NCI-H774 (cell line): ENCODE results near the gene SORBS2.
A peak's percentile ranks its signal among the peaks of the same experiment; 100 is the strongest.

Experiments used
- DNase-seq: peaks from one replicate; lab custom pipeline; 2025; lab: John Stamatoyannopoulos, UW

Gene SORBS2

GRCh38 chr4:185774845-185775680, 36.9 kb downstream of the SORBS2 start:
- no peak for DNase-seq

DNA sequence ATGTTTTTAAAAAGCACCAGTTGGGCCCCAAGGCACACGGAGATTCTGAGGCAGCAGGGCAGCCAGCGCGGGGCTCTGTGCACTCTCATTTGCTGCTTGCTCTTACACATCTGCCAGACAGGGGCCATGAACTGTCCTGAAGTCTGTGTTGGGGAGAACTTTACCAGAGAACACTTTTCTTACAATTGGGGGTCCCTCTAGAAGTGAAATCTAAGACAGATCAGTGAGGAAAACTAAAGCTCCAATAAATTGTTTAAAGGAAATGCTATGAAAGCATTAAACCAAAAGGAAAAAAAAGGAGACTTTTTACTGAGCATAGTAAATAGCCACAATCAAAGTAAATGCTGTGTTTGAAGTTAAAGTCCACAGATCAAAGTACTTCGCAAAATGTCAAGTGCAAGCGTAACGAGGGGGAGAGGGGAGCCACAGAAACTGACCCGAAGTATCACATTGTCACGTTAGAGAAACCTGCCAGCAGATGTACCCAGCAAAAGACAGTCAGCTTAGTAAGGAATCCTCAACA, 37.8 kb downstream of the SORBS2 start:
- no peak for DNase-seq

DNA sequence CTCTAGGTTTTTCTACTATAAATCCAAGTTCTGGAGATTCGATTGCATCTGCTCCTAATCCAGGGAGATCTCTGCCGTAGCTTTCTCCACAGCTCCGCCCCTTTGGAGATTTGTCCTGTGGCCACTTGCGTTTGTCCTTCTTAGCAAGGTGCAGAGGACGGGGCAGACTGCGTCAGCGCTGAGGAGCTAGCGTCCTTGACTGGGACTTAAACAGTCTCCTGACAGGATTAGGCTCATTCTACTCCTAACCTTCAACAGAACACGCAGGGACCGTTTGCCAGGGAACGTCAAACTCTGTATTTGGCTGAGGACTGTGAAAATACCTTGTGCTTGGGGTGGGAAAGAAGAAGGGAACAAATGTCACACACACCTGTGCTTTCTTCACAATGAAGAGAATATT, 38.6 kb downstream of the SORBS2 start:
- DNase-seq, result no peak

DNA sequence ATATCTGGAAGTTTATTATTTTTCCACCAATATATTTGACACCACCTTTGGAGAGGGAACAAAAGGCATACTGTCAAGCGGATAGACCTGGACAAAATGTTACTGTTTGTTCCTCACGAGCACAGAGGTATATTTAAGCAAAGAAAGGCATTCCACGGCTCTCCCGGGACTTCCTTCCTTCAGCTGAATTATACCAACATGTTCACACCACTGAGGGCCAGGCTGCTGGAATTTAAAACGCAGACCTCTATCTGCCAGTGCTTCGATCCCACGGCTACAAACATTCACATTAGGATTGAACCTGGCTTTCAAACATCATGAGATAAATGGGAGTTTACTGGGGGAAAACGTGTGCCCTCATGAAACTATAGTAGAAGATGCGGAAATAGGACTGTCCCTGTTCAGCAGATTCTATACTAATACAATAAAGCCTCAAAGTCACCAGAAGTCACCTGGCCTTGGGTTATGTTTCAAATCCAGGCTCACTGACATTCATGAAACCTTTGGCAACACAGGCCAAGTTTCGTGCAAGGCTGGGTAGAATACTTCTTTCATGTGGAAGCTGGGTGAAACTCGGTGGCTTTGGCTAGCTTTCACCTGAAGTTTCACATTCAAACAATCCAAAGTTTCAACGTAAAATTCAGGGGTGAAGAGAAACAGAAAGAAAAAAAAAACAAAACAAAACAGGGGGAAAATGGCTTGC, 39.5 kb downstream of the SORBS2 start:
- no peak for DNase-seq

GRCh38 chr4:185771711-185772390, 40.1 kb downstream of the SORBS2 start:
- no peak for DNase-seq

- DNase-seq, result no peak
Measured at GRCh38 chr4:185767528-185767927, 44.5 kb downstream of the SORBS2 start.

DNA sequence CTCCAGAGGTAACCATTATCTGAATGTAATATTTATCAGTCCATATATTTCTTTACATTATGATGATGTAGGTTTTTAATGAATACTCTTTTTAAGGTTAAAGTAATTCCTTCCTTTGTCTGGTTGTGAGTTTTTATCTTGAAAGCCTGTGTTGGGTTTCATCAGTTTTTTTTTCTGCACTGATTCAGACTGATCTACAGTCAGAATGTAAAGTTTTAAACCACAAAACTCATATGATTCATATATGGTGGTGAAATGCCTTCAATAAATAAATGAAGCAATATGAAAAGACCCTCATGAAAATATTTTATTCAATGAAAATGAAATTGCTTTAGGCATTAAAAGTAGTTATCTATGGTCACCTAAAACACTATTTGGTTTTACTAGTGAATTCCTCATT, 47.1 kb downstream of the SORBS2 start:
- DNase-seq, result no peak

DNA sequence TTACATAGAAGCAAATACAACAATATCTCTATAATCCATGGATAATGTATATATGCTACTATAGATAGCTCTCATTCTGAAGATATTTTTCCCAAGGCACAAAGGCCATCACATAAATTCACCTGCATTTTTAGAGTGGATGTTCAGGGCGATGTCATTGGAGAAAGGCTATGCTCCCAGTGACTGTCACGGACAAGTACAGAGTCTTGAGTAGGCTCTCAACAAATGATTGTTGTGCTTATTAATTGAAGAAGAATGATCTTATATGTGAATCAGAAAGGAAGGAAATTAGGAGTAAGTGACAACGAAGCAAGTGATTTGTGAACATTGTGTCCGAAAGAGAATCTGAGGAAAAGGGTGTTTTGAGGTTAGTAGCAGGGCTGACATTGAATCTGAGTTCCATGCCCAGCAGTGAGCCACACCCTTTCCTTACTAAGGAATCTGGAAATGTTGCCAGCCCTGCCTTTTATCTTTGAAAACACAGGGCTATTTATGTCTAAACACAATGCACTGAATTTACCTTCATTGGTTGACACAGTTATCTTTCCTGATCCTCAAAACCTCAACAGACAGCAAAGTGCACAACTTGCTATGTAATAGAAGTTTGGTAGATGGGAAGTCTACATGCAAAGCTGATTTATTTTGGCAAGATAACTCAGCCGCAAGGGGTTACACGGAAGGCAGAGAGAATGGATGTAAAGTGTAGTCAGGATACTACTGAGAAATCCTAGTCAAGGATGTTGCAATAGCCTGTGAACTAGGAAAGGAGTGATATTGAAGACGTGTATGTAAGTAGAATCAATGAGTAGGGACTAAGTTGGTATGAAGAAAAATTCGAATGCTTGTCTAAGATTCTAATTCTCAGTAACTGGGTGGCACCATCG, 50.4 kb downstream of the SORBS2 start:
- no peak for DNase-seq

- no peak for DNase-seq
Measured at GRCh38 chr4:185758807-185759206, 53.2 kb downstream of the SORBS2 start.

- no peak for DNase-seq
Measured at GRCh38 chr4:185755451-185755850, 56.5 kb downstream of the SORBS2 start.

- DNase-seq, result no peak
Measured at GRCh38 chr4:185754961-185755360, 57.0 kb downstream of the SORBS2 start.

DNA sequence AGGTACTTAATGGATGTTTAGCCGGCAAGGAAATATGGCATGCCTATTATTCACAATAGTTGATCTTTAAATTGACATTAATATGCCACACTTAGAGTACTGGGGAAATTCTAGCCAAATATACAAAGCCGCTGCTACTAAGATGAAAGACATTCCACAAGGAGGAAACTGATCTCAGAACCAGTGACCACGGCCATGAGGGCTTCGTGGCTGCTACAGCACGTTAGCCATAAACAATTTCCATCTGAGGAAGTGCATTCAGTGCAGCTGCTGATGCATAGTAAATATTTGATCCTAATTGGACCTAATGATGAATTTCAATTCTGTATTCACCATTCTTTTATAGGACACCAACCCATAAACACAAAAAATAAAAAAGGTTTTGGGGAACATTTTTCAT, 59.1 kb downstream of the SORBS2 start:
- DNase-seq, result no peak

- no peak for DNase-seq
Measured at GRCh38 chr4:185749858-185750257, 62.1 kb downstream of the SORBS2 start.

GRCh38 chr4:185748901-185749390, 63.0 kb downstream of the SORBS2 start:
- DNase-seq, result no peak

DNA sequence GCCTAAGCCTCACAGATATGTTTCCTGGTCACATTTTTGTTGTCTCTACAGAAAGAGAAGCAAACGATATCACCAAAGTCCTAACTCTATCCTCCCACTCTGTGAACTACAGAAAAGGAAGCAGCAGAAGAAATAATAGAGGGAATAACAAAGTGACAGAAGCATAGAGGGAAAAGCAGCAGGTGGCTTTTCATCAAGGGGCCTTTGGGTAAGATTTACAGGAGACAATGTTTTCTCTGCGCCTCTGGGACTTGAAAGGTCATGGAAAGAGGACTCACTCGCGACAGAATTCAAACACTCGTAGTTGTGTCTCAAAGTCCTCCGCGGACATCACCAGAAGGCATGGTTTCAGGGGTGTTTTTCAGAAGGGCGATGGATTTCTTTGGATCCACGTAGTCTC, 66.1 kb downstream of the SORBS2 start:
- no peak for DNase-seq

DNA sequence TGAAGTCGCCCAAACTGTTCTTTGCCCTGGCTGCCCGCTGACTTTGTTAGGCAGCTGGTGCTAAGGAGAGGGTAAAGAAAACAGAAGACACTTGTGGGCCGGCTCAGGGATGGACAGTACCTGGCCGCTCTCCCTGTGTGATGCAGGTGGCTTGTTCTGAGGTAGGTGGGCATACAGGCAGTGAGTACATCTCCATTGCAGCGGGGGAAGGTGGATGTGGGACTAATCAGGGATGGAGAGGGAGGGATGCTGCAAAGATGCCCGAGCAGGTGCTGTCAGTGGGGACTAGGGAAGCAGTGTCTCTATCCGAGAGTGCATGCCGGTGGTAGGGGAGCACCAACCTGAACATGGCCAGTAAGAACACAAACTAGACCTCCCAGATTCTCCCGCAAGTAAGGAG, 67.0 kb downstream of the SORBS2 start:
- no peak for DNase-seq

DNA sequence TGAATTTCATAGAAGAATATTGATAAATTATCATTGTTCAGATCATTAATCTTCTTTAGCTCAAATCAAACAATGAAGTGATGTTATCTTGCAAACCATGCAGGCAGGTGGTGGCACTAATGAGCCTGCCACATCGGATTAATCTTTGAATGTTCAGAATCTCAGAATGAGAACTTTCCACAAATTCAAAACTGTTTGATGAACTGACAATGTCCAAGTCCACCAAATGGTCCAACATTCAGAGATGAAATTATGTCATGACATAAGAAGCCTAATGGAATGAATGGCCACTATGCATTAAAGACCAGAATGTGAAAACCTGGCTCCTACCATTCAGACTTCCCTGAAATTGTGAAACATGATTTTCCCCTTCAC, 67.5 kb downstream of the SORBS2 start:
- DNase-seq, result no peak

DNA sequence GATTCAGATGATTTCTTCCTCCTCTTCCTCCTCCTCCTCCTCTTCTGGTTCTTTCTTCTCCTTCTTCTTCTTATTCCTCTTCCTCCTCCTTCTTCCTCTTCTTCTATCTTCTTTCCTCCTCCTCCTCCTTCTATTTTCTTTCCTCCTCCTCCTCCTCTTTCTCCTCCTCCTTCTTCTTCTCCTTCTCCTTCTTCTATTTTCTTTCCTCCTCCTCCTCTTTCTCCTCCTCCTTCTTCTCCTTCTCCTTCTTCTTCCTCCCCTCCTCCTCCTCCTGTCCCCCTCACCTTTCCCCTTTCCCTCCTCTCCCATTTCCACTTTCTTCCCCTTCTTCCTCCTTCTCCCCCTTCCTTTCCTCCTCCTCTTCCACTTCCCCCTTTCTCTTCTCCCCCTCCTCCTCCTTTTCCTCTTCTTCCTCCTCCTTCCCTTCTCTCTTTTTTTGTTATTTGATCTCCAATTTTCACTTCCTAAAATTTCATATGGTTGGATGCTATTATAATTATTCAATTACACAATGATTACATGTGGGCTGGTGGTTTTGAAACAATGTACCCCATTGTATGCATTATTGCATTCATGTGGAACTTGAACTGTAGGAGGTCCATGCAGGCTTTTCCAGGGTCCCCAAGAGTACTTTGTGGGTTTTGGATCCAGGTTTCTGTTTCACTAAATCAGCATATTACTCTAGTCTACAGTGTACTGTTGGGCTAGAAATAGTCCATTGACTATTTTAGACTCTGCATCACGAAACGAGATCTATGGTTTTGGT, 68.1 kb downstream of the SORBS2 start:
- no peak for DNase-seq

GRCh38 chr4:185742766-185743165, 69.2 kb downstream of the SORBS2 start:
- DNase-seq, result peak; percentile 1

DNA sequence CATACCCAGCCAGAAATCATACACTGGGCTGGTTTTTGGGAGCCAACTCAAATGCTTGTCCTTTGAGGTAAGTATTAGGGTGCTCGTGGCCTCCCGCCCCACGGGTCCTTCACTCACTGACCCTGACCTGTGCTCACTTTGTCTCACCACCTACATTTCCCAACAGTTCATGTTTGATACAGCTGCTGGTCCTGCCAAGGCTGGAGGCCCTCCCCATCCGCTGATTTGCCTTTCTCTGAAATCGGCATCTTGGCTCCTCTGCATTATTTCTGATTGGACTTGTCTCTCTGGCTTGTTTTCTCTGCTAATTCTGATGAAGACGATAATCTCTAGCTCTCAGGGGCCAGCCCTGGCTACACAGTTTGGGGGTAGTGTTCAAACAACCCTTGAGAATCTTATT, 70.2 kb downstream of the SORBS2 start:
- DNase-seq, result no peak

DNA sequence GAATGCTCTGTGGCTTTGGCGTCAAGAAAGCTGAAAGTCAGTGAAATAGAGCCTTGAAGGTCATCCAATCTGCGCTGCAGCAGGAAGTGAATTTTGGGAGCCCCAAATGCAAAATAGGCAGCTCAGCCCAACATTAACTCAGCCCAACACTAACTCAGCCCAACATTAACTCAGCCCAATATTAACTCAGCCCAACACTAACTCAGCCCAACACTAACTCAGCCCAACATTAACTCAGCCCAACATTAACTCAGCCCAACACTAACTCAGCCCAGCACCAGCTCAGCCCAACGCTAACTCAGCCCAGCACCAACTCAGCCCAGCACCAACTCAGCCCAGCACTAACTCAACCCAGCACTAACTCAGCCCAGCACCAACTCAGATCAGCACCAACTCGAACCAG, 71.5 kb downstream of the SORBS2 start:
- no peak for DNase-seq
